NCI-H446 treated with DMSO at 0.1 percent for 48 hours (cell line): ENCODE data around the gene ABCG5.

Experiments used
- DNase-seq: peaks from one replicate; lab custom pipeline; 2025; lab: John Stamatoyannopoulos, UW

The ABCG5 gene

DNA sequence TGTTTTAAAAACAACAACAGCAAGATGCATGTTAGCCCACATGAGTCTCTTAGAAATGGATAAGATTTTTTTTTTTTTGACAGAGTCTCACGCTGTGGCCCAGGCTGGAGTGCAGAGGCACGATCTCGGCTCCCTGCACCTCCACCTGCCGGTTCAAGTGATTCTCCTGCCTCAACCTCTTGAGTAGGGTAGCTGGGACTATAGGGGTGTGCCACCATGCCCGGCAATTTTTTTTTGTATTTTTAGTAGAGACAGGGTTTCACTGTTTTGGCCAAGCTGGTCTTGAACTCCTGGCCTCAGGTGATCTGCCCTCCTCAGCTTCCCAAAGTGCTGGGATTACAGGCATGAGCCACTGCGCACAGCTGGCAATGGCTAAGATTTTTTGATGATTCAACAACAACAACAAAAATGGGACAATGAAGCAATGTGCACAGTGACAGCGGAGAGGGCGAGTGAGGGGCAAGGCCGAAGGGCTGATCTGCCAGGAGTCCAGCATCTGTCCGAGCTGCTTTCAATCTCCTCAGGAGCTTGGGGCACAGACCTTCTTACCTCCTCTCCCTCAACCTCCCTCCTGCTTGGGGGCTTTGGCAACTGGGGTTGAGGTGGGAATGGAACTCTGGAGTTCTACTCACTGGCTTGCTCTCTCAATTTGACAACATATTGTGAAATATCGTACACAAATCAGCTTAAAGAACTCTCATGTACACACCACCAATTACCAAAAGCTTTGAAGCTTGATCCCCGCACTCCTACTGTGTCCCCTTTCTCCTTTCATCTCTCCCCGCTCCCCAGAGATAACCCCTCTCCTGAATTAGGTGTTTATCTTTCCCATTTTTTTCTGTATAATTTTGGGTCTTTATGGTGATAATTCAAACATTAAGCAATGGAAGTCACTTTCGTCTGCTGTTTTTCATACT, 3.6 kb upstream of the ABCG5 start:
- DNase-seq = no peak

GRCh38 chr2:43840965-43841364, 2.3 kb upstream of the ABCG5 start:
- no peak for DNase-seq

DNA sequence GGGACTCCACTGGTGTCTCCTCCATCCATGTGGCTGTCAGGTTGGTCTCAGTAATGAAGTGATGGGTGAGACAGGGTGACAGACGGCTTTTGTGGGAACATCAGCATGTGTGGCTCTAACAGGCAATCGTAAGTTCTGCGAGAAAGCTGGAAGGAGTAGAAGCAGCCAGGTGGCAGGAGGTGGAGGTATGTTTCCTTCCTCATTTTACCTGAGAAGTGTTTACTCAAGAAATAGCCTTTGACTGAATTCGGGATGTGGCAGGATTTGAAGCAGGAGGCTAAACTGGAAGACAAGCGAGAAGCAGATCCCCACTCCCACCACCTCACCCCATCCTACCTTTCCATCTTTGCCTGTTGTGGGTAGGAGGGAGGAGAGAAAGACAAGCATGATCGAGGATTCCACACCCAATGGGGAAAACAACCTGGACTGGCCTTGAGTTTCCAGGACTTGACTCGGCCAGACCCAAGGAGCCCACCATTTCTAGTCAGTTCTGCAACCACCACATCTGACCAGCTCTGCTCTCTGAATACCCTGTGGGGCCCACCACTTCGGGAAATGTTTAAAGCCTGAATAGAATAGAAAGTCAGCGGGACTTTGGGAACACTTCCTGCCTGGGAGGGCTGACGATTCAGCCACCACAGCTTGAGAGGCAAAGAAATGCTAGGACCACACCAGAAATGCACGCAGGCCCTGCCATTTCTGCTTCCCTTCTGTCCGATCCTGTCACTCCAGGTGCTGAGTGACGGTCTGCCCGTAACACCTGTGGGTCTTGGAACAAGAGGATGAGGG, 1.3 kb upstream of the ABCG5 start:
- no peak for DNase-seq

DNA sequence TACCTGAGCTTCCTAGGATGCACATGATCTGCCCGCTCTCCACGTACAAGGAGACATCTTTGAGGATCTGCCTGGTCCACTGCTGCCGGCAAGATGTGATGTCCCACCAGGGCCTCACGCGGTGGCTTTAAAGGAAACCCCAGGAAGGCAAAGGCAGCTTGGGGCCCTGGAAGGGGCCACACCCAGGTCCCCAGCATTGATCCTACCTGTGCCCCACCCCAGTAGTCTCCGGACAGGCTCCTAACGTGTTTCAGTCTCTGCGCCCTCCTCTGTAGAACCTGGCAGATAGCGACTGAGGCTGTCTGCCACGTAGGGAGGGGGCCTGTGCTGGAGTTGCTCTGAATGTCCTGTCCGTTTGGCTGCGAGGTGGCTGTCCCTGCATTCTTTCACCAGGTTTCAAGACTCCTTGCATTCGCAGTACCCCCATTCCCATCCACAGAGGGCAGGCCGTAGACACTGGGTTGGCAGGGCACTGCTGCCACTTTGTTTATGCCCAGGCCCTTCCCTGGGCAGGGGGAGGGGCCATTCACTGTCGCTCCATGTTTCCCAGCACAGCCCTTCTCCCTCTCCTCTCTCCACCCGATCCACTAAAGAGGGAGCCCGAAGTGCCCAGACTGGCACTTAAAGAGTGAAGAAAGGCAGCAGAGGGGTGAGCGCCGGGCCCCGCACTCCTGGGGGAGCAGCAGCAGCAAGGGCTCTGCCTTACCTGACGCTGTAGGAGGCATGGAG, 644 bp downstream of the ABCG5 start:
- DNase-seq = no peak

- no peak for DNase-seq
Observed at GRCh38 chr2:43837033-43837432, 1.6 kb downstream of the ABCG5 start.

GRCh38 chr2:43832457-43832856, 6.2 kb downstream of the ABCG5 start:
- DNase-seq = no peak

DNA sequence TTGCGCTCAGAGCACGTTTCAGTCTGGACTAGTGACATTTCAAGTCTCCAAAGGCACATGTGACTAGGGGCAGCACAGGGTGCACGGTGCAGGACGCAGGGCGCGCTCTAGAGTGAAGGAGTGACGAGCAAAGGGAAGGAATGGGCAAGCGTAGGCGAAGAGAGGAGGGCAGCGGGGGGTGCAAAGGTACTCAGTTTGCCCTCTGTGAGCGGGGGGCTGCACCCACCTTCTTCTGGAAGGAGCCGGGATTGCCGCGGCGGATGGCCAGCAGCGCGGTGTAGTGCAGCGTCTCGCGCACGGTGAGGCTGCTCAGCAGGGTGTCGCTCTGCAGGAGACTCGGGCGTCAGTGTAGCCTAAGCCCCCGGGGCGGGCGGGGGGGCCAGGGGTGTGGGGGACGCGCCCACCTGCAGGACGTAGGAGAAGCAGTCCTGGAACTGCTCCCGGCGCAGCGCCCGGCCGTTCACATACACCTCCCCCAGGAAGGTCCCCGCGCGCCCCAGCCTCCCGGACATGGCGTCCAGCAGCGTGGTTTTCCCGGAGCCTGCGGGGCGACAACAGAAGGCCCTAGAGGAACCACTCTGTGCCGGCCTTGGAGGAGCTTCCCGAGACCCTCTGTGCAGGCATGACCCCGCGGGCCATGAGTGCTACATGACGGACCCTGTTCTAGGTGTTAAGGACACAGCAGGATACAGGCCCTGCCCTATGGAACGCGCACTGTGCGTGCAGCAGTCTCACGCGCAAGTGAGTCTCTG, 6.9 kb downstream of the ABCG5 start:
- DNase-seq = no peak

GRCh38 chr2:43826305-43827250, 12.1 kb downstream of the ABCG5 start:
- DNase-seq = no peak

DNA sequence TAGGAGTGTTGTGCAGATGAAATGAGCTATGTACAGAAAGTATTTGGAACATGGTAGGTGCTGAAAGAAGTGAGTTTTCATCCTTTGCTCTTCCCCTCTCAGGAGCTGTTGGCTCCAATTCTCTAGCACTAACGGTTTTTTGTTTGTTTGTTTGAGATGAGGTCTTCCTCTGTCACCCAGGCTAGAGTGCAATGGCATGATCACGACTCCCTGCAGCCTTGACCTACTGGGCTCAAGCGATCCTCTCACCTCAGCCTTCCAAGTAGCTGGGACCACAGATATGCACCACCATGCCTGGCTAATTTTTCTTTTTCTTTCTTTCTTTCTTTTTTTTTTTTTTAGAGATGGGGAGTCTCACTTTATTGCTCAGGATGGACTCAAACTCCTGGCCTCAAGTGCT, 12.8 kb downstream of the ABCG5 start:
- no peak for DNase-seq

DNA sequence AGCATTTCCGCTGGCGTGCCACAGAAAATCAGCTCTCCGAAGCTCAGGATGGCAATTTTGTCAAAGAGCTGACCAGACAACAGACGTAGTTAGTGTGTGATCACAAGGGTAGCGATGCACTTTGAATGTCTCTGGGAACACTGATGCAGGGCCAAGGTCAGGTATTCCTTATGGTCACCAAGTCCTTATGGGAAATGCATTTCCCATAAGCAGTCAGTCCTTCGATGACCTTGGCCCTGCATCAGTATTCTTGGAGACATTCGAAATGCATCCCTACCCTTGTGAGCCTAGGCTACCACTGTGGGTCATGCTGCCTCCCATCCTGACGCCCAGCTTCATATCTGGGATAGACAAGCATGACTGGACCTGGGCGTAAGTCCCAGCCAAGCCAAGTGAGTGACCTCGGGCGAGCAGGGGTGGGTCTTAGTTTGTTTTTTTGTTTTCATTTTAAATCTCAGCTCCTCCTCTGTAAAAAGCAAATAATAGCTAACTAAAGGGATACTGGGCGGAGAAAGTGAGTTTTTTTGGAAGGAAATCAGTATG, 13.6 kb downstream of the ABCG5 start:
- DNase-seq = no peak

DNA sequence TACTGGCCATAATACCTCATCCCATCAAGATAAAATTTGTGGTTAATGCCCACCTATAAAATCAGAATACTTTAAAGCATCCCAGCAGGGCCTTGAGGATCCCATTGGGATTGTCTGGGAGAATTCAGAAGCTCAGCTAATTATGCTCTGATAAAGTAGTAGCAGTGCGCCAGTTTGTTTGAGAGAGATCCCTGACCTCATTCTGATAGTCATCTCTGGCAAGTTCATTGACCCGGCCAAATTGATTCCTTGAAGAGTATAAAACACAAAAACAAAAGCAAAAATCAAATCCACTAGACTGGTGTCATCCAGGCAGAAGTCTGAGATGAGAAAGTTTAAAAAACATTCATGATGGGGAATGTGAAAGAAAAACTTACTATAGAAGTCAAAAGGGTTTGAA, 14.1 kb downstream of the ABCG5 start:
- no peak for DNase-seq

DNA sequence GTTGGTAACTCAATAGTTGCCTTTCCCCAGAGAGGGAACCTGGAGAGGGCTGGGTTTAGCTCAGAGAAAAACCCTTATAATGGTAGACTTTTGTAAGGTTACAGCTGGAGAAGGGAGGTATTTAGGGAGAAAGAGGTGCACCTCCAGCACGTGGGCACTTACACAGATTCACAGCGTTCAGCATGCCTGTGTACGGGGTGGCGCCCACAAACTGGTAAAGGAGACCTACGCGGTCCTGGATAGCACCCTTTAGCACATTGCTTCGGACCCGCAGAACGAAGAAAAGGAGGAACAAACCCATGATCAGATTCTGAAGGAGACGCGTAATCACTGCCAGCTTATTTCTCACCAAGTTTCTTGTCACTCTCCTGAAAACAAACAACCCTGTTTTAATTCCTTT, 14.9 kb downstream of the ABCG5 start:
- DNase-seq = no peak

DNA sequence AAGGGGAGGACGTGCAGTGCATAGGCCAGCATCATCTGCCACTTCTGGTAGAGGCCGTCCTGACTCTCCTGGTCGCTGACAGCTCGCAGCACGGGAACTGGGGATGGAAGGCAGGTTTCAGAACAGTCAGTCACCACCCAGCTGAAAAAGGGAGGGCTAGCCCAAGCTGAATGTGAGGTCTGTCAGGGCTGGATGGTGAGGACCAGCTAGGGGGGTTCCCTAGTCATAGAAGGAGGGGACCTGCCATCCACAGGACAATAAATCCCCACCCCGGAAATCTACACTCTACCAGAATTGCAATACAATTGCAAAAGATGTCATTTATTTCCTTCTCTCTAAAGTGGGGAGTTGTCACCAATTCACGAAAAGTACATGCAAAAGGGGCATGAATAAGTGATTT, 15.8 kb downstream of the ABCG5 start:
- no peak for DNase-seq

GRCh38 chr2:43819491-43820163, 19.0 kb downstream of the ABCG5 start:
- DNase-seq = no peak

GRCh38 chr2:43818761-43819160, 19.9 kb downstream of the ABCG5 start:
- DNase-seq = no peak

- no peak for DNase-seq
Observed at GRCh38 chr2:43814711-43815110, 23.9 kb downstream of the ABCG5 start.

DNA sequence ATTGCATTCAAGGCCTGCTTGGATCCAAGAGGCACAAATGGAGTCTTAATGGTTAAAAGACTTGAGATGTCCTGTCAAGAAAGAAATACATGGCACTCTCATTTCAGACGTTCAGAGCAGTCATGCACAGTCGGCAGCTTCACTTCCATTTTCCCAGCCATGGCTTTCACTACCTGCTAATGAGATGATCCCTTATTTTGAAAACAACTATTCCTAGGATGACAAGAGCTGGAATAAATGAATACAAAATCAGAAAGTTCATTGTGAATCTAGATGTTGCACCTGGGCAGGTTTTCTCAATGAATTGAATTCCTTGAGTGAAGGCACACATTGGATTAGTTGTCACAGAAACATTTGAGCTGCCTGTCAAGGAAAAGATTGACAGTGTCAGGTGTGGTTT, 25.7 kb downstream of the ABCG5 start:
- DNase-seq = no peak

DNA sequence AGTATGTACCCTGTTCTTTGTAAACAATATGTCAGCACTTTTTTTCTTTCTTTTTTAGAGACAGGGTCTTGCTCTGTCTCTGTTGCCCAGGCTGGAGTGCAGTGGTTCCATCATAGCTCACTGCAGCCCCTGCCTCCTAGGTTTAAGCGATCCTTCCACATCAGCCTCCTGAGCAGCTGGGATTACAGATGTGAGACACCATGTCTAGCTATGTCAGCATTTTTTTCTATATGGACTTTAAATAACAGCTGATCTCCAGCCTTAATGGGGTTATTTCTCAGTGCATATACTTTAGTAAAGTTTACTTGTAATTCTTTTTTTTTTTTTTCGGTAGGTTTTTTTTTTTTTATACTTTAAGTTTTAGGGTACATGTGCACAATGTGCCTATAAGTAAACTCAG, 26.6 kb downstream of the ABCG5 start:
- no peak for DNase-seq

DNA sequence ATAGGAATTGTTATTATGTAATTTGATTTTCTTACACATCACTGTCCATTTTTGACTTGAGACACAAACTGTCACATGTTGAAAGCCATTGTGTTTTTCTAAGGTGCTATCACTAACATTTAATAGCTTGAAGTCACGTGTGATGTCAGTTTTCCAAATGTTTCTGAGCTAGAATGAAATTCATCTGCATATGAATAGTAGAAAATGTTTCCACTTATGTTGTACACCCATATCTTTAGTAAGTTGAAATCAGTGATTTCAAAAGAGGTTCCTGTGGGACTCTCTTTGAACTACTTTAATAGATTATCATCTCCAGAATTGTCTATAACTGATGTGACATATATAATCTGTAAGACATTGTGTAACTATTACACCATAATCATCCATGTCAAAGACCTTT, 27.8 kb downstream of the ABCG5 start:
- no peak for DNase-seq

- no peak for DNase-seq
Observed at GRCh38 chr2:43810452-43810851, 28.2 kb downstream of the ABCG5 start.
